Hepatocyte (in vitro differentiated cells): ENCODE results near the gene AP2A1. TPM values are rescaled to one million over a fixed set of nuclear protein-coding genes. Genes with fewer than 3 reads are reported as not detected.

Experiments used
- DNase-seq: peaks from one replicate; pipeline ENCODE4 v3.0.0-alpha.2; 2016; ENCODE audit warnings: low spot score
- H2AFZ ChIP-seq: fragments of 200-600 bp; sonication (generic); 2 replicates; pipeline ENCODE4 v1.6.0; 2016; ENCODE audit warnings: antibody characterized with exemption, mild to moderate bottlenecking
- H3K27ac ChIP-seq: fragments of 200-600 bp; sonication (generic); 2 replicates; pipeline ENCODE4 v1.5.1; 2016; ENCODE audit warnings: mild to moderate bottlenecking
- H3K27me3 ChIP-seq: fragments of 200-600 bp; sonication (generic); 2 replicates; pipeline ENCODE4 v1.6.1; 2016
- H3K36me3 ChIP-seq: fragments of 200-600 bp; sonication (generic); replicated peaks from 2 replicates; pipeline ENCODE4 v1.5.1; 2016; ENCODE audit warnings: low read depth; ENCODE audit not compliant: insufficient read depth
- H3K4me1 ChIP-seq: fragments of 200-600 bp; sonication (generic); 2 replicates; pipeline ENCODE4 v1.5.1; 2016; ENCODE audit warnings: mild to moderate bottlenecking, moderate library complexity; ENCODE audit not compliant: insufficient read depth
- H3K4me2 ChIP-seq: fragments of 200-600 bp; sonication (generic); 2 replicates; pipeline ENCODE4 v1.6.0; 2016
- H3K4me3 ChIP-seq: fragments of 200-600 bp; sonication (generic); 2 replicates; pipeline ENCODE4 v1.5.1; 2016; ENCODE audit warnings: mild to moderate bottlenecking
- H3K79me2 ChIP-seq: fragments of 200-600 bp; sonication (generic); 2 replicates; pipeline ENCODE4 v1.6.0; 2017; ENCODE audit warnings: mild to moderate bottlenecking
- H3K9me2 ChIP-seq: fragments of 200-600 bp; sonication (generic); replicated peaks from 2 replicates; pipeline ENCODE4 v1.6.0; 2017; ENCODE audit warnings: mild to moderate bottlenecking; ENCODE audit not compliant: insufficient read depth
- H3K9me3 ChIP-seq: fragments of 200-600 bp; sonication (generic); 2 replicates; pipeline ENCODE4 v1.5.1; 2016; ENCODE audit warnings: low read depth, mild to moderate bottlenecking
- H4K20me1 ChIP-seq: fragments of 200-600 bp; sonication (generic); 2 replicates; pipeline ENCODE4 v1.6.0; 2016; ENCODE audit warnings: mild to moderate bottlenecking; ENCODE audit not compliant: insufficient read depth, poor library complexity, severe bottlenecking
- EZH2 ChIP-seq: fragments of 200-600 bp; sonication (generic); IDR thresholded peaks from 2 replicates; pipeline ENCODE4 v1.6.1; 2016; ENCODE audit warnings: antibody characterized with exemption, mild to moderate bottlenecking, borderline replicate concordance
- EZH2phosphoT487 ChIP-seq: fragments of 200-600 bp; sonication (generic); IDR thresholded peaks from one replicate; pipeline ENCODE4 v1.6.1; 2018; ENCODE audit warnings: antibody characterized with exemption, mild to moderate bottlenecking, low read depth, moderate library complexity; ENCODE audit not compliant: unreplicated experiment, severe bottlenecking
- WGBS: methylation state at CpG from one replicate; pipeline ENCODE4 v1.1.6; 2016; ENCODE audit warnings: low lambda C conversion rate; ENCODE audit errors: missing lambda C conversion rate; 5-methylcytosine and 5-hydroxymethylcytosine counted together
- polyA plus RNA-seq: library from polyadenylated mRNA; unstranded; fragments of >200 nt; fragmentation: Nextera tagmentation; extraction: Ambion mirVana; gene quantifications from 2 replicates; pipeline ENCODE4 v1.2.1, GENCODE V29; 2016
- total RNA-seq: library from RNA; depleted of rRNA; stranded (reverse); fragments of >200 nt; gene quantifications from 2 replicates; pipeline ENCODE4 v1.2.3, GENCODE V29; 2014
- TF ChIP-seq, protein P1 (sequence below): fragments of 200-600 bp; sonication (generic); IDR thresholded peaks from 2 replicates; pipeline ENCODE4 v1.5.1; 2016; ENCODE audit warnings: antibody characterized with exemption, mild to moderate bottlenecking; ENCODE audit not compliant: poor library complexity

AP2A1 gene
- total and polyA plus RNA-seq, 2 experiments from 2014 or later = 62.1 to 64.8 TPM

GRCh38 chr19:49788857-49789256 is 22.1 kb downstream of the AP2A1 start:
- Histone ChIP-seq H4K20me1 (no peaks in the 10 kb centered on the region), H3K9me2 (no peaks in the 10 kb centered on the region), H3K27me3 (no peaks in the 10 kb centered on the region), H3K4me1 (no peaks in the 10 kb centered on the region), H3K79me2 (peaks cover 5% of the 10 kb centered on the region), H3K36me3 (no peaks in the 10 kb centered on the region), H3K9me3 (no peaks in the 10 kb centered on the region), H3K4me3 (no peak overlapping the region), H2AFZ (no peak overlapping the region), H3K27ac (no peak overlapping the region), H3K4me2 (no peak overlapping the region)
- TF ChIP-seq EZH2 = no peak
- TF ChIP-seq, protein P1, sequence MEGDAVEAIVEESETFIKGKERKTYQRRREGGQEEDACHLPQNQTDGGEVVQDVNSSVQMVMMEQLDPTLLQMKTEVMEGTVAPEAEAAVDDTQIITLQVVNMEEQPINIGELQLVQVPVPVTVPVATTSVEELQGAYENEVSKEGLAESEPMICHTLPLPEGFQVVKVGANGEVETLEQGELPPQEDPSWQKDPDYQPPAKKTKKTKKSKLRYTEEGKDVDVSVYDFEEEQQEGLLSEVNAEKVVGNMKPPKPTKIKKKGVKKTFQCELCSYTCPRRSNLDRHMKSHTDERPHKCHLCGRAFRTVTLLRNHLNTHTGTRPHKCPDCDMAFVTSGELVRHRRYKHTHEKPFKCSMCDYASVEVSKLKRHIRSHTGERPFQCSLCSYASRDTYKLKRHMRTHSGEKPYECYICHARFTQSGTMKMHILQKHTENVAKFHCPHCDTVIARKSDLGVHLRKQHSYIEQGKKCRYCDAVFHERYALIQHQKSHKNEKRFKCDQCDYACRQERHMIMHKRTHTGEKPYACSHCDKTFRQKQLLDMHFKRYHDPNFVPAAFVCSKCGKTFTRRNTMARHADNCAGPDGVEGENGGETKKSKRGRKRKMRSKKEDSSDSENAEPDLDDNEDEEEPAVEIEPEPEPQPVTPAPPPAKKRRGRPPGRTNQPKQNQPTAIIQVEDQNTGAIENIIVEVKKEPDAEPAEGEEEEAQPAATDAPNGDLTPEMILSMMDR = no peak
- TF ChIP-seq EZH2phosphoT487 = no peak
- DNase-seq = no peak
- 93% methylated on average over 10 of the region's 10 CpGs for WGBS

DNA sequence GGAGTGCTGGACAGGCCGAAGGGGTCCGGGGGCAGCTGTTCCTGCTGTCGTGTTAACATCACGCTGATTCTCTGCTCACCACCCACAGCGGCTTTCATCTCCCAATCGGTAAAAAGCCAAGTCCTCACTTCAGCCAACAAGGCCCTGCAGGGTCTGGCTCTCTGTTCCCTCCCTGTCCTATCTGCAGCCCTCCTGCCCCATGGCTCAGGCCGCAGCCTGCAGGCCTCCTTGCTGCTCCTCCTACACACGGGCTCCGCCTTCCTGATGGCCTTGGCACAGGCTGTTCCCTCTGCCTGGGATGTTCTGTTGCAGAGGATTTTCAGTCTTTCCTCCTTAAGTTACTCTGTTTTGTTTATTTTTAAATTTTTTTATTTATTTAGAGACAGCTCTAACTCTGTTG is 24.1 kb downstream of the AP2A1 start:
- Histone ChIP-seq H2AFZ (no peak overlapping the region), H3K4me2 (no peak overlapping the region), H3K27me3 (no peaks in the 10 kb centered on the region), H3K27ac (no peak overlapping the region), H3K9me3 (no peaks in the 10 kb centered on the region), H3K9me2 (no peaks in the 10 kb centered on the region), H4K20me1 (no peaks in the 10 kb centered on the region), H3K4me1 (no peaks in the 10 kb centered on the region), H3K36me3 (no peaks in the 10 kb centered on the region), H3K4me3 (no peak overlapping the region), H3K79me2 (peaks cover 5% of the 10 kb centered on the region)
- no peak for DNase-seq
- TF ChIP-seq EZH2phosphoT487 (no peak), EZH2 (no peak)
- TF ChIP-seq, protein P1 = no peak
- 90% methylated on average over 9 of the region's 9 CpGs for WGBS

DNA sequence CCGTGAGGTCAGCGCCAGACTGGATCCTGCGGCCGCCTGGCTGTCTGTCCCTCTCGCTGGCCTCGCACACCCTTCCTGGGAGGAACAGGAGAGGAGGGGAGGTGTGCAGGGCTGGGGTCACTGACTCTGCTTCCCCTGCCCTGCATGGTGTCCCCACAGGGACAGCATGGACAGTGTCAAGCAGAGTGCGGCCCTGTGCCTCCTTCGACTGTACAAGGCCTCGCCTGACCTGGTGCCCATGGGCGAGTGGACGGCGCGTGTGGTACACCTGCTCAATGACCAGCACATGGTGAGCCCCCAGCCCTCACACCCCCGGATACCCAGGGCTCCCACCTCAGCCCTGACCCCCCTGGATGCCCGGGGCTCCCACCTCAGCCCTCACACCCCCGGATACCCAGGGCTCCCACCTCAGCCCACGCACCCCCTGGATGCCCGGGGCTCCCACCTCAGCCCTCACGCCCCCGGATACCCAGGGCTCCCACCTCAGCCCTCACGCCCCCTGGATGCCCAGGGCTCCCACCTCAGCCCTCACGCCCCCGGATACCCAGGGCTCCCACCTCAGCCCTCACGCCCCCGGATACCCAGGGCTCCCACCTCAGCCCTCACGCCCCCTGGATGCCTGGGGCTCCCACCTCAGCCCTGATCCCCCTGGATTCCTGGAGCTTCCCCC is 25.1 kb downstream of the AP2A1 start:
- H3K36me3 ChIP-seq = no peaks in the 10 kb centered on the region
- 94% methylated on average over 8 of the region's 26 CpGs for WGBS
- no peak overlapping the region for H3K27ac ChIP-seq

More for the DNA sequence above, 25.1 kb downstream of the AP2A1 start:
- Histone ChIP-seq H3K27me3 (no peaks in the 10 kb centered on the region), H3K79me2 (peaks cover 5% of the 10 kb centered on the region), H3K9me2 (no peaks in the 10 kb centered on the region), H3K4me1 (no peaks in the 10 kb centered on the region), H2AFZ (no peak overlapping the region), H3K4me3 (no peak overlapping the region), H4K20me1 (no peaks in the 10 kb centered on the region), H3K9me3 (no peaks in the 10 kb centered on the region), H3K4me2 (no peak overlapping the region)
- no peak for DNase-seq
- TF ChIP-seq EZH2phosphoT487 (no peak), EZH2 (no peak)
- TF ChIP-seq, protein P1 = no peak
